ENCODE measurements around the gene PCYT1B.
"Not testable (repeated sequence)": the region's sequence is repeated elsewhere in the genome, so short reads cannot be mapped to it uniquely, and the experiment has no call there.

PCYT1B gene

DNA sequence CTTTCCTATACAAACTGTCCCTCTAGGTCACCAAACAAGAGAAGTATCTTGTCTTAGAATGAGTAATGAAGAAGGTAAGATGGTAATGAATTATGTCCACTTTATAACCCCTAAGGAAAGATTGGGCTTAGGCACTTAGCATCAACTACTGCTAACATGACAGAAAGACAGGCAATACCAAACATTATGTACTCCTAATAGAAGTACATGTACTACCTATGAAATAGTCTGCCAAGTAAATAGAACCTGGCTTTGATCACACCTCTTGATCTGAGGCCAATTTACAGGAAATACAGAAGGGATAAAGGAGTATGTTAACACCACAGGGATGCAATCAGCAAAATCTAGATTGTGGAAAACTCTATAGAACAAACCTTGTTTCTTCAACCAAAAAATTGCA lies 14.1 kb upstream of the PCYT1B start:
- H3K4me3 ChIP-seq (replicated peaks; ENCODE audit: low read depth, low read length), result no peak overlapping the region
- no peak for DNase-seq (ENCODE audit: extremely low read depth, low read depth)
- TF ChIP-seq, protein P1, sequence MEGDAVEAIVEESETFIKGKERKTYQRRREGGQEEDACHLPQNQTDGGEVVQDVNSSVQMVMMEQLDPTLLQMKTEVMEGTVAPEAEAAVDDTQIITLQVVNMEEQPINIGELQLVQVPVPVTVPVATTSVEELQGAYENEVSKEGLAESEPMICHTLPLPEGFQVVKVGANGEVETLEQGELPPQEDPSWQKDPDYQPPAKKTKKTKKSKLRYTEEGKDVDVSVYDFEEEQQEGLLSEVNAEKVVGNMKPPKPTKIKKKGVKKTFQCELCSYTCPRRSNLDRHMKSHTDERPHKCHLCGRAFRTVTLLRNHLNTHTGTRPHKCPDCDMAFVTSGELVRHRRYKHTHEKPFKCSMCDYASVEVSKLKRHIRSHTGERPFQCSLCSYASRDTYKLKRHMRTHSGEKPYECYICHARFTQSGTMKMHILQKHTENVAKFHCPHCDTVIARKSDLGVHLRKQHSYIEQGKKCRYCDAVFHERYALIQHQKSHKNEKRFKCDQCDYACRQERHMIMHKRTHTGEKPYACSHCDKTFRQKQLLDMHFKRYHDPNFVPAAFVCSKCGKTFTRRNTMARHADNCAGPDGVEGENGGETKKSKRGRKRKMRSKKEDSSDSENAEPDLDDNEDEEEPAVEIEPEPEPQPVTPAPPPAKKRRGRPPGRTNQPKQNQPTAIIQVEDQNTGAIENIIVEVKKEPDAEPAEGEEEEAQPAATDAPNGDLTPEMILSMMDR (IDR thresholded peaks at IDR 0.05; ENCODE audit: low read depth, low read length, missing control alignments), result no peak

DNA sequence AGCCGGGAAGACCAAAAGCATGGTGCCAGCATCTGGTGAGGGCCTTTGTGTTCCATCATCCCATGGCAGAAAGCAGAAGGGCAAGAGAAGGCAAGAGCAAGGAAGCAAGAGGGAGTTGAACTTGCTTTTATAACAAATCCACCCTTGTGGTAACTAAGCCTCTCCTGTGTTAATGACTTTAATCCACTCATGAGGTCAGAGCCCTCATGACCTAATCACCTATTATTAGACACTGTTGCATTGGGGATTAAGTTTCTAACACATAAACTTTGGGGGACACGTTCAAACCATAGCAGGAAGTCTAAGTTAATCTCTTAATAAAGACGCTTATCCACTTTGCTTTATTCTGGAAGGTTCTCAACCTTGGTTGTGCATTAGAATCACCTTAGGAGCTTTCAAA lies 12.5 kb upstream of the PCYT1B start:
- no peak overlapping the region for H3K4me3 ChIP-seq (replicated peaks; ENCODE audit: low read depth, low read length)
- DNase-seq (ENCODE audit: extremely low read depth, low read depth), result no peak
- TF ChIP-seq, protein P1 (IDR thresholded peaks at IDR 0.05; ENCODE audit: low read depth, low read length, missing control alignments), result no peak

DNA sequence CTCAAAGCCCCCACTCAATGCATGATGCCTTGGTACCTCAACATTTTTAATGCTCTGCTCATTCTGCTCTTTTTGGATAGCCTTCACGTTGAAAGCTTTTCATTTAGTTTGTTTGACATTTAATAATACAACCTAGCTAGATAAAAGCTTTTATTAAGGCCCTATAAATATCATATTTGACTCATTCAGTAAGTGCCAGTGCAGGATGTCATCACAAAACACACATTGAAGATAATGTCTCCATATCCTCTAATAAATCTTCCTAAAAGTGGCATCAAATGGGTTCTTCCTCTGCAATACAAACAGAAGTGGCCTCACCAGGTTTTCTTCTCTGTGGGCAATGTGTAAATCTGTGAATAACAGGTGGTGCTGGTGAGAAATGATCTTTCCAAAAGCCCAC lies 12.0 kb upstream of the PCYT1B start:
- DNase-seq (ENCODE audit: extremely low read depth, low read depth), result no peak
- H3K4me3 ChIP-seq (replicated peaks; ENCODE audit: low read depth, low read length), result no peak overlapping the region
- TF ChIP-seq, protein P1 (IDR thresholded peaks at IDR 0.05; ENCODE audit: low read depth, low read length, missing control alignments), result no peak

DNA sequence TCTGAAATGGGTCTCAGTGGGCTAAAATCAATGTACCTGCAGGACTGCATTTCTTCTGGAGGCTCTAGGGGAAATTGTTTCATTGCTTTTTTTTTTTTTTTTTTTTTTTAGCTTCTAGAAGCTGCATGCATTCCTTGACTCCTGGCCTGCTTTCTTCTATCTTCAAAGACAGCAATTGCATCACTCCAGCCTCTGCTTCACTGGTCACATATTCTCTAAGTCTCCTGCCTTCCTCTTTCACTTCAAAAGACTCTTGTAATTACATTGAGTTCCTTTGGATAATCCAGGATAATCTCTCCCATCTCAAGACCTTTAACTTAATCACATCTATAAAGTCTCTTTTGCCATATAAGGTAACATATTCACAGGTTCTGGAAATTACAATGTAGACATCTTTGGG lies 11.3 kb upstream of the PCYT1B start:
- DNase-seq (ENCODE audit: extremely low read depth, low read depth), result no peak
- H3K4me3 ChIP-seq (replicated peaks; ENCODE audit: low read depth, low read length), result no peak overlapping the region
- TF ChIP-seq, protein P1 (IDR thresholded peaks at IDR 0.05; ENCODE audit: low read depth, low read length, missing control alignments), result no peak

DNA sequence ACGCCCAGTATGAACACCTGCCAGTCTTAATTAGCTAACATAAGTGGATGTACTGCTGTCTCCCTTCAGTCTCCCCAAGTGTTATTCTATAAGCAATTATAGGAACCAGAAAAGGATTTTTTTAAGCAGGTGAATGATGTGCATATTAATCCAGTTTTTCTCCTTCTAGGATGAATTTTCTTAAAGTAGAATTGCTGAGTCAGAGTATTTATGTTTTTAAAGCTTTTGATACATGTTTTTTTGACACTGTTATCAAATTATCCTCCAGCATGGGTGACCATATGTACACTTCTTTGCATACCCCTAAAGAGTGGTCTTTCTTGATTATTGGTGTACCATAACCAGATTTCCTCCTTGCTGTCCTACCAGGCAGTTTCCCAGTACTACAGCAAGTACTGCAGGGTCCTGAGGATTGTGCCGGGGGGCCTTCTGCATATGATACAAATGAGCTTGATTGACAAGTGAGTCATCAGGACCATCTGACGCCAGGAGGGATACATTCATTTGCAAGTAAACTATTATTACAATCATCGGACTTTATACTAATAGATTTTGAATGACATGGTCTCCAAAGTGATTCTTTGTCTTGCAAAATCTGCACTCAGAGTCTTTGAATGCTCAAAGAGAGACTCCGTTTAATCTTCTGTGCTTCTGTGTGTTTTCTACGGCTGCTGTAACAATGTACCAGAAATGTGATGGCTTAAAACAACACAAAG lies 10.7 kb upstream of the PCYT1B start:
- TF ChIP-seq, protein P1 (IDR thresholded peaks at IDR 0.05; ENCODE audit: low read depth, low read length, missing control alignments), result no peak
- no peak for DNase-seq (ENCODE audit: extremely low read depth, low read depth)
- no peak overlapping the region for H3K4me3 ChIP-seq (replicated peaks; ENCODE audit: low read depth, low read length)

DNA sequence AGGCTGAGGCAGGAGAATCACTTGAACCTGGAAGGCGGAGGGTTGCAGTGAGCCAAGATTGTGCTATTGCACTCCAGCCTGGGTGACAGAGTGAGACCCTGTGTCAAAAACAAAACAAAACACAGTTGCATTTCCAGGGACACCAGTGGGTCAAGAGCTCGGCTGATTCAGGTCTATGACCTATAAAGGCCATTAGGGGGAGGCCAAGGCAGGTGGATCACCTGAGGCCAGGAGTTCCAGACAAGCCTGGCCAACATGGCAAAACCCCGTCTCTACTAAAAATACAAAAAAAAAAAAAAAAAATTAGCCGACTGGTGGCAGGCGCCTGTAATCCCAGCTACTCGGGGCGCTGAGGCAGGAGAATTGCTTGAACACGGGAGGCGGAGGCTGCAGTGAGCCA lies 8.5 kb upstream of the PCYT1B start:
- DNase-seq (ENCODE audit: extremely low read depth, low read depth); H3K4me3 ChIP-seq (replicated peaks; ENCODE audit: low read depth, low read length): not testable (repeated sequence)

DNA sequence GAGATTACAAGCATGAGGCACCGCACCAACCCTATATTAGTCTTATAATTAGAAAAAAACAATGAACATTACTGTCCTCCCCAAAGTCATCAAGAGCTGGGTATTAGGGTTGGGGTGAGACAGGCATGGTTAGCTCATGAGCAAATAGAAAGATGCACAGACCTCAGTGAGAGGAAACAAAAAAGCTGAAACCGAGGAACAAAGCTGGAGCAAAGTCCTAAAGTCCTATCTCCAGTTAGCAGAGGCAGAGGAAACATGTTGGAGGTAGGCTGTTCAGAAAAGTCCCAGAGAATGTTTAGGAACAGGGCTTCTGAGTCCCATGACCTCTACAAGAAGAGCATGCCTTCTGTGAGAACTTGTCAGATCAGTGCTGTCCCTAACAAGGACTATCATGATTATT lies 4.6 kb upstream of the PCYT1B start:
- H3K4me3 ChIP-seq (replicated peaks; ENCODE audit: low read depth, low read length), result no peak overlapping the region
- TF ChIP-seq, protein P1 (IDR thresholded peaks at IDR 0.05; ENCODE audit: low read depth, low read length, missing control alignments), result no peak
- no peak for DNase-seq (ENCODE audit: extremely low read depth, low read depth)
